Colon (tissue), 2 donors: ENCODE measurements around the gene PLXNA4.

Experiments
- FAIRE-seq: peaks from 2 replicates; lab custom pipeline; 2012; peaks lifted over from hg19 to GRCh38; lab: Jason Lieb, UNC
- donor health status: control.
- donor health status: control.

PLXNA4 gene

DNA sequence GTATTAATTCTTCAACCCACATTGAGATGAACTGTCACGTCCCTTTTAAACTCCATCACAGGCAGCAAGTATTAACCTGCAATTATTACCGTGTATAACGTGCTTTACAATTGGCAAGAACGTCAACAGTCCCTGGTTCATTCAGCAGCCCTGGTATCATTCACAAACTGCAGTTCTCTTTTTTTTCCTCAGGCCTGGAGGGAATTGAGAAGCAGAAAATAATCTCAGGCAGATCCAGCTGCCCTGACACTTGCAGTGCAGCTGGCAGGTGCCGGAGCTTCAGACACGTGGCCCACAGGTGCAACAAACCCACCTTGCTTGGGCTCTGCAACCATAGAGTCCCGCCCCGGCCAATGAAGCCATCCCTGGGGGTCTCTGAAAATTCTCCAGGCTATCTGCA is 137.3 kb downstream of the PLXNA4 start:
- FAIRE-seq, result no peak

DNA sequence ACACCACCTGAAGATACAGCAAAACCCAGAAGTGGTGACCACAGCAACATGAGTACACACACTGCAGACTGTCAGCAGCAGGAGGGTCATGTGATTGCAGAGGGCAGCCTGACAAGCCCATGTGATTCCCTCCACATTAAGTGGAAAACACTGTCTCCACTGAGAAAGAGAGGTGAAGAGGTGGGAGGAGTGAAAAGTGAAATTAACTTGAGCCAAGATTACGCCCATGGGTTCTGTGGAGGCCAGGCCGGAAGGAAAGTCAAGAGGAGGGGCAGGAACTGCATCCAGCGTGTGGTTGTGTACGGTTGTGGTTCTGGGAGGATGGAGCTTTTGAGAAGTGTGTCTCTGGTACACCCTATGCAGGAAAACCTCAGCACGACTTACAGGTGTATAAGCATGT is 138.5 kb downstream of the PLXNA4 start:
- no peak for FAIRE-seq

DNA sequence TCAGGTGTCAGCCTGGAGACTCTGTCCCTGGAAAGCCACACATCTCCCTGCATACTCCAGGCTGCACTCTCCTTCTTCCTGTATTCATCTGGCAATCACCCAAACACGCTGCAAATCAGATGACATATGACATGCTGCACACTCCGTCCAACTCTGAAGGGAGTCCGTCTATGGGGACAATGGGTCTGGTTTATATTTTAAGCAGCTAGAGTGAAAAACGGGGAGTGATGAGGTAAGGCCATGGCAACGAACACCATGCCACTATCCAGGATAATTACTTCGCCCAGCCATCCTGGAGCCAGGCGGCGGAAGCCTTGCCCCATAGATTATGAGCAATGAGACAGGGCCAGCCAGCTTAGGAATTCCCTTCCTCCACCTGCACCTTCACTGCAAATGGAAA is 140.1 kb downstream of the PLXNA4 start:
- FAIRE-seq, result no peak

DNA sequence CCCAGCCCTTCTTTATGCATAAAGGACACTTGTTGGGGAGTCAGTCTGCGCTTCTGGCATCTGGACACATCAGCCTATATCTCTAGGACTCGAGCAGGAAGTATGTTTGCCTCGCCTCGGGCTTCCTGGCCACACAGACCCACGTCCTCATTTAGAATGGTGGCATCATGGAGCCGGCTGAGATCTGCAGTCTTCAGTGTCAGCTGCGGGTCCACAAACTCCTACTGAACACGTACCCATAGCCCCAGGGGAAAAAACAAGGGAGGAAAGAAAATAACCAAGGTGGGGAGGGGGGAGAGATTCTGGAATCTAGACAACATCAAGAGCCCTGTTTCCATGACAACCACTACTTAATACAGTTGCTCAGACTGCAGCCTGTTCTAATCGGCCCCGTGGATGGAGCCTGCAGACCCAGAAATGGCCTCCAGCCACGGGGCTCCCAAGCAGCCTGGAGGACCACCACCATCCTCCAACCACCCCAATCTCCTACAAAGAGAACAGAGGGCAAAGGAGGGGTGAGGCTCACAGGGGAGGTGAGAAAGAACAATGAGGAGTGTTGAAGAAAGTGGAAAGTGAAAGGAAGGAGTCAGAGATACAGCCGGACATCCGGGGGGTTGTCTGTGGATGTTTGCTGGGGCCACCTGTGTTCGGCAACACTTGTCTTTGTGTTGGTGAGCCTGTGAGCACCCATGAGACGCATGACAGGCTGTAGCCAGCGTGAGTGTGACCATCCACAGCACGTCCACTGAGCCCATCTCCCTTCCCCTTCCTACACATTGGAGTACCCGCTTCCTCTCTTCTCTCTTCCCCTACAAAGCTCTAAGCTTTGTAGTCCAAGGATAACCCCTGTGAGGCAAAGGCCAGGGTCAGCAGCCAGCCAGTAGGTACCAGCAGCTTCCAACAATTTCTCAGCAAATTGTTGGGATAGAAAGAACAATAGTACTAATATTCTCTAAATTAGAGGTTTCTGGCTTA is 141.0 kb downstream of the PLXNA4 start:
- no peak for FAIRE-seq

DNA sequence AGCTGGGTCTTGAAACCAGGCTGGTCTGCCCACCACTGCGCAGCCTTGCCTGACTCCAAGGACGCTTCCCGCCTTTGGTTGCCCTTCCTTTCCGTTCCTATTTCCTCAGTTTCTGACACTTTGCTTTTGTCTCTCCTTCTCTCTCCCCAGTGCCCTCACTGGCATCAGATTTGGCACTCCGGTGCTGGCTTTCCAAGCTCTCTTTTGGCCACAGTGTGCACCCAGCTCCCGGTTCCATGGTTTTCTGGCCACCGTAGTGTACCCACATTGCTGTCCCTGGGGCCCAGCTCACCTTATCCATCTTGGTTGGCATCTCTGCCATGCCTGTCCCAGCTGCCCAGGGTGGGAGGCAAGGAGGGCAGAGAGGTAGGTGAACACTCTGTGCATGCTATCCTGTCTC is 142.2 kb downstream of the PLXNA4 start:
- no peak for FAIRE-seq

DNA sequence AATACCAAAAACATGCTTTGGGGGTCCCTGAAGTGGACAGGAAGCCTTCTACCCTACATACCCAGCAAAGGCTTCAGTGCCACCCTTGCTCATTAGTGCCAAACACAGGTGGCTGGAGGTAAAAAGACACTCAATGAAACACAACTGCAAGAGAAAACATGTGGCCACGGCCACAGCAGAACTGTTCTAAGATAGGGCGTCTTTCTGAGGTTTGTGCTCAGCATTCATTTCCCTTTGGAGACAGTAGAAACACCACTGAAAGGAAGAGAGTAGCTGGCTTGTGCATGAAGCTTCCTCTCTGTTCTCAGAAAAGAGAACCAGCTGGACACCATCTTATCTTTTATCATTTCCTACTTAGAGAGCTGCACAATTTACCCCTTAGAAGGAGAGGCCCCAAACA is 143.0 kb downstream of the PLXNA4 start:
- FAIRE-seq, result no peak

DNA sequence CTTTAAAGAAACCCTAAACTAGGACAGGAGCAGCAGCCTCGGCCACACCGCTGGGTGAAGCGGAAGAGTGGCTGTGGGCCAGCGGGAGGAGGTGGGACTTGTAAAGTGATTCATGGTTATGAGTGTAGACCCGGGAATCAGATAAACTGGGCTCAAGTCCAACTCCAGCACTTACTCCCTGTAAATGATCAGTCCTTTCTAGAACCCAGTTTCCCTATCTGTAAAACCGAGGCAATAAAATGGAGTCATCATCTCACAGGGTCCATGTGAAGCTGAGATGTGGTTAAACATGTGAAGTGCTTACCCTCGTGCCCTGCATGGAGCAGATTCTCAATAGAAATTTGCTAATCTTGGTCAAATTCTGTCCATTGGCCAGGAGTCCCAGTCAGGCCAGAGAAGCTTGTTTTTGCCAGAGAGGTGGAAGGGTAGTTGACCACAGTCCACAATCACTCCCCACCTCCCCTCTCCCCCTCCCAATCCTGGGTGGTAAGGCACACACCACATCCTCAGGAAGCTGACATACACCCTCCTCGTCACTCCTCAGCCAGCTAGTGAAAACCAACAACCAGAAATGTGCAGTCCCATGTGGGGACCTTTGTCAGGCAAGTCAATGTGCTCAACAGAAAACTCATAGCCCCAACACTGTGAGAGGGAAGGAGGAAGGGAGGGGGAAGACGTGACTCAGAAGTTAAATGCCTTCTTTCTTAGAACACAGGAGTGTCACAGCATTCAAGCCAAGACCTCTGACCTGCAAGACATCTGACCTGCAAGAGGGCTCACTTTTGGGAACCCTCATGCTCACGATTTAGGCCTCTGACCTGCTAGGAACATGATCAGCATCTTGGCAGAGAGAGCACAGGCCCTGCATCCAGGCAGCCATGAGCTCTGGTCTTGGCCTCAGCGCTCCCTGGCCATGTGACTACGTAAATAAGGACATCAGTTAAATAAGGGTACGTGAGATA is 145.1 kb downstream of the PLXNA4 start:
- FAIRE-seq, result no peak

DNA sequence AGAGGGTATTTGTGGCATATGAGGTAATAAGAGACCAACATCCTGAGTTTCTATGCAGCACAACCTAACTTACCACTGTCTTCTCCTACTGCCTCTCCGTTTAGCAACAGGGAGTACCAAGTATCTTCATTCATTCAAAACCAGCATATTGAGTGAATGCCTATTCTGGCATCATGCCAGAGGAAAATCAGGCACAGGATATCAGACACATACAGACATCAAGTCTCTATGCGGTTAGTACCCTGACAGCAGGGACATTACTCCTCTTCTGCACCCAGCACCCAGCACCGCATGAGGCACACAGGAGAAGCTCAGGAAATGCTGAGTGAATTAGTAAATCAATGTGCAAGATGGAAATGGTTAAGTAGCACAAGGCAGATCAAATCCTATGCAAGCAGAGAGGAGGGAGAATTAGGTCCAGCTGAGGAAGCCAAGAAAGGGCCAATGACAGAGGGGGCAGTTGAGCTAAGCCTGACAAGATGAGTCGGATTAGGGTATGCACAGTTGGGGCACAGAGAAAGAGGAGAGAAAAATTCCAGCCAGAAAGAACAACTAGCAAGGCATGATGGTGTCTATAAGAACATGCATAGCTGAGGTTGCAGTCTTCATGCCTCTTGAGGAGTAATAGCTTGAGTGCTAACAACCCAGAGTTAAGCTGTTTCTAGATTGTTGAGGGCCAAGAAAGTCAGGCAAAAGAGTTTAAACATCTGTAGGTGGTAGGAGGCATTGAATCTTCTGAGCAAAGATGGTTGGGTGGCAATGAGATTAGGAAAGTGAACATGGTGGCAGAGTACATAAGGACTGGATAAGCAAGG is 146.0 kb downstream of the PLXNA4 start:
- FAIRE-seq, result no peak

DNA sequence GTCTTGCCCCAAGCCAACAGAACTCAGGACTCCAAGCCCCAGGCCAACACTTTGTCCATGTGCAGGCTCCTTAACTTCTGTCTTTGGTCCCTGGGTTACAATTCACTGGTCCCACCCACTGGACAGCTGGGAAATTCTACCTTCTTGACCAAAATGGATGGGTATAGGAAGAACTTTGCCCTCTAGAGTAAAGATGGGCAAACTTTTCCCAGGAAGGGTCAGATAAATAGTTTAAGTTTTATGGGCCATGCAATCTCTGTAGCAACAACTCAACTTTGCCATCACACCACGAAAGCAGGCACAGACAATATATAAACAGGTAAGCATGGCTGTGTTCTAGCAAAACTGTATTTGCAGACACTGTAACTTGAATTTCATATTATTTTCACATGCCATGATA is 147.1 kb downstream of the PLXNA4 start:
- FAIRE-seq, result no peak

DNA sequence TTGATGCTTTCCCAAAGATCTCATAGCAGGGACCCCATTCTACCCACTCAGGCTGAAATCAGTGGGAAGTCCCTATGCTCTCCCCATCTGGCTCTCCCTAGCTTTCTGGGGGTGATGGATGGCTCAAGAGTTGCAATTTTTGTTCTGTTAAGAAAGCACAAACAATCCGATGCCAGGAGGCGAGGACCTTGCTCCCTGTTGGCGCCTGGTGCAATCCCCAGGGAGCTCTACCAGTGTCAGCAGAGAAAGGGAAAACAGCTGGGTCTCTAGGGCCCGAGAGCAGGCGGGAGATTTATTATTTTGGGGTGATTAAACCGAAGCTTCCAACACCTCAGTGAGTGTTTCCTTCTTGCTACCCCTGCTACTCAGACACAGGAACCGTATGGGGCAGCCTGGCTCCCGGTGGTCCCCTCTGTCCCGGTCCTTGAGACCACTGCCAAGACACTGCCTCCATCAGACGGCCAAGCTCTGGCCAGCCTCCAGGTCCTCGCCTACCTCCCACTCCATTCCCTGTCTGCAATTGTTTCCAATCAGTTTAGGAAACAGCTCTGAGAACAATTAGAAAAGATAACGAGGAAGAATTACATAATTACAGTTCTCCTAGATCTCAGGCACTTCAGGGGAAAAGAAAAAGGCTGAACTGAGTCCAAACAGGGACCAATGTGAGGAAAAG is 147.9 kb downstream of the PLXNA4 start:
- FAIRE-seq, result no peak

DNA sequence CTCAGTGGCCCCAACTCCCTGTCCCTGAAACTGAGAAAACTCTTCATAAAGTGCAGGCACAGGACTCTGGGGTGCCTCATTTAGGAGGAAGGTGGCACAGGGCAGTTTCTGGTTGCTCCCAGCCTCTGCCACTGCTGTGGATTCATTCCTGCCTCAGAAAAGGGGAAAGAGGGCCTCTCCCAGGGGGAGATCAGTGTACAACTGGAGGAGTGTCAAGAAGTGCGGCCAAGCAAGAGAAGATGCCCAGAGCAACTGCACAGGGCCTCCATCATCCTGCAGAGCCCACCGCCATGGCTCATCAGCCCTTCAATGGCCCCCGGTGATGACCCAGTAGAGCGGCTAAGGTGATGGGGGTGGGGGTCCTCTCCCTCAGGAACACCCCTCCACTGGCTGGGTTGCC is 150.3 kb downstream of the PLXNA4 start:
- no peak for FAIRE-seq

DNA sequence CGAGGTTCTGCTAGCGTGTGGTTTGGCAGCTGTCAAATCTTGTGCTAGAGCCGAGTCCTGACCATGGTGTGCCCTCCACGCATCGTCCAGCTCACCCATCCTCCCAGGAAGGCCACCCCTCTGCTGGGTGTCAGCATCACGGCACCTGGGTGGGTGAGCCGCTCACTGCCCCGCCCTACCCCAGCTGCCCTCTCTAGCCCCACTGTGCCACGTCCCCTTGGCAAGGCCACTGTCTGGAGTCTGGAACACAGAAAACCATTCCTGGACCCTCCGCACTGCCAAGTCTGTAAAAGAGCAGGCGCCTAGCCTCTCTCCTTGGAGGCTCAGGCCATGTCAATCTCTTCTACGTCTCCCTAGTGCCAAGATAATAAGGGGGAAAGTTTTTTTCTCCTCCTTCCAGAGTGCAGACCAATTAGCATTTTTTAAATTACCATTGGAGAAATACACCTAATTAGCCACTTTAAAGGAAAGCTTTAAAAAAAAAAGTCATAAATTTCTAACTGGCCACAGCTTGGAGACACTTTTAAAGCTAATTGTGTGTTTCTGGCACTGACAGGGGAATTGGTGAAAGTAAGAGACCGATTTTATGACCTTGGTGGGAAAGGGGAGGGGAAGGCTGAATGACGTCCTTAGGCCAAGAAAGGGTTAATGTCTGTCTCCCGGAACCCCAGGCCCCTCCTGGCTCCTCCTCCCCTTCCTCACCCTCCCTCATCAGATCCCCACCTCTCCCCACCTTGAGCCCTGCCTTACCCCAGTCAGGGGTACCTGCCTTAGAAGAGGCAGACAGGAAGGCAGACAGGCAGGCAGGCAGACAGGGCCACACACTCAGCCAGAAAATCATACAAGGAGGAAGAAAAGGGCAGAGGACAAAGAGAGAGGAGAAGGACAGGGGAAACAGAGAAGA is 151.2 kb downstream of the PLXNA4 start:
- FAIRE-seq, result no peak

DNA sequence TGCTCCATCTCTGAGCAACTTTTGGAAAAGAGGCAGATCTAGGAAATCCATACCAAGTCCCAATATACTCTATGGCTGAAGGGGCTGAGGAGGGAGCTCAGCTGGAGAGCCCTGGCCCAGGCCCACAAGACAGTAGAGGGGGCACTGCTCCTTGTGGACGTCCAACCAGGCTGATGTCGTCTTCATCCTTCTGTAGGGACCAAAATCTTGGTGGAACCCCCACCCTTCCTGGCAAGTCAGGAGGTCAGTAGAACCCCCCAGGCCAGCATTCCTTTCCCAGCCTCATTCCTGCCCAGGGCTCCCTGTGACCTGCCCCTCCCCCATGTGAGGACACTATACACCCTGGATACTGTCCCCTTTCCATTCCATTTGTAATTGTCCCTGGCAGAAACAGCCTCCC is 152.0 kb downstream of the PLXNA4 start:
- no peak for FAIRE-seq

DNA sequence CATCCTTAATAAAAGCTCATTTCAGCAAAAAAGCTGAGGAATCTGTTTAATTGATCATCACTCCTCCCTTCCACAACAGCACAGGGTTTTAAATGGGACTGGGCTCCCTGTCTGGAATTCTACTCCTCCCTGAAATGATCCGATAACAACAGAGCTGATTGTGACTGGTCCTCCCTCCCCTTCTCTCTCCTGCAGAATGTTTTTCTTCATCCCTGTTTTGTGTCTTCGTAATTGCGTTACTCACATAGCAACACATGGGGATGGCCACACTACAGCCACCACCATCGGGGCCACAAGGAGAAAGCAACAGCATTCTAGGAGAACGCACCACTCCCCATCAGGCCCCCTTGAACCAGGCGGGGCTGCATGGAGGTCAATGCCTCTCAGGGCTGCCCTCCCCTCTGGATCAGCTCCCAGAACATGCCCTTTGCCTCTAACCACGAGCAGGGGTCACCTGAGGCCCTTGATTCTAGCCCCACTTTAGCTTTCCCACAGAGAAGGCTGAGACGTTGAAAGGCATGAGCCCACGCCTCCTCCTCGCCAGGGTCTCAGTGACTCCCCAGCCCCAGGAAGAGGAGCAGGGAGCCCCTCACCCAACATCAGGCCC is 152.6 kb downstream of the PLXNA4 start:
- no peak for FAIRE-seq

DNA sequence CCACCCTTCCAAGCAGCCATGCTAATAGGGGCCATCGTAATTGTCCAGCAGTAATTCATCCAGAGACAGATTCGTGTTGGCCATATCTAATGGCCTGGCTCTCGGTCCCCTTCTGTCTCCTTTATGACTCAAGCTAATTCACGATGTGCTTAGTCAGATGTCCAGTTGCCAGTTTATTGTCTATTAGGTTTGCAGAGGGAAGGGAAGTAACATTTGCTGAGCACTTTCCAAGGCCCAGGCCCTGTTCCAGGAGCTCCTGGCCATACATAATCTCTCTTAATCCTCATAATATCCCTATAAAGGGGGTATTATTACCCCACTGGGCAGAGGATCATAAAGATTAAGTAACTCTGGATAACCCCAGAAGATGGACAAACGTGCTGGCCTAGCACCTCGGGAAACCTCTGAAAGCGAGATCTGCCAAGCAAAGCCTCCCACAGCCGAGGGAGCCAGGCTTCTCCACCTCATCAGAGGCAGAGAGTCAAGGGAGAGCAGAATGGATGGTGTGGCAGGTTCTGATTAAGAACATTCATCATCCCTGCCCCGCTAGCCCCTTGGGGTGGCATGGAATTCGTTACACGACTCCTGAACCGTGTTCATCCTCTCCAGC is 153.7 kb downstream of the PLXNA4 start:
- no peak for FAIRE-seq

DNA sequence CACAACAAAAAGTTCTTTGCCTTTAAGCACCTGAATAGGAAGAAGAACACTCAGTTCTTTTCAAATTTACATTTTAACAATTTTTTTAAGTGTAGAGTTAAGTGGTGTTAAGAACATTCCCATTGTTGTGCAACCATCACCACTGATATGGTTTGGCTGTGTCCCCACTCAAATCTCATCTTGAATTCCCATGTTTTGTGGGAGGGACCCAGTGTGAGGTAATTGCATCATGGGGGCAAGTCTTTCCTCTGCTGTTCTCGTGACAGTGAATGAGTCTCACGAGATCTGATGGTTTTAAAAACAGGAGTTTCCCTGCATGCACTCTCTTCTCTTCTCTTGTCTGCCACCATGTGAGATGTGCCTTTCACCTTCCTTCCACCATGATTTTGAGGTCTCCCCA is 155.7 kb downstream of the PLXNA4 start:
- no peak for FAIRE-seq

DNA sequence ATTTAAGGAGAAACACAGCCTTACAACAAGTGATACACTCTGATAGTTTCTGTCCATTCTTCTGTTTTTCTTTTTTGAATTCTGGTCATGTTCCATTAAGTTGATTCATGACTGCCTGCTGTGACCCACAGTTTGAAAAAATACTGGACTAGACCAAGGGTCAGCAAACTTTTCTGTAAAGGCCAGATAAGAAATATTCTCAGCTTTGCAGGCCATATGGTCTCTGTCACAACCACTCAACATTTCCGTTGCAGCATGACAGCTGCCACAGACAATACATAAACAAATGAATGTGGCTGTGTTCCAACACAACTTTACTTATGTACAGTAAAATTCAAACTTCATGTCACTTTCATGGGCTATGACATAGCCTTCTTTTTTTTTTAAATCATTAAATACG is 156.7 kb downstream of the PLXNA4 start:
- FAIRE-seq, result no peak

DNA sequence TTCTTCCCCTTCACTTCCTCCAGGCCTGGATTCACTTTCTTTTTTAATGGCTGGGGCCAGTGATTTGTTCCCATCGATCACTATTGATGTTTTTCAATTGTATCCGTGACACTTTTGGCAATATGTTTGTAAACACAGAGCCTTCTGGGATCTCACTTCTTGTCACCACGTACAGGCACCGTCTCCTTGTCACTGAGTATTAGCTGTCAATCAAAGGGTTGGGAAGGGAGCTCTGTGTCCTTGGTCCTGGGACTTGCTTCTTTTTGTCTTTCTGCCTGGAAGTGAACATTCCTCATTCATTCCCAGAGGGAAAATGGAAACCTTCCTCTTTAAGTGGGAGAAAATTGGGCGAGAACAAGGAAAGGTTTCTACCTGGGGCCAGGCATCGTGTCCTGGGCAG is 157.4 kb downstream of the PLXNA4 start:
- FAIRE-seq, result no peak

DNA sequence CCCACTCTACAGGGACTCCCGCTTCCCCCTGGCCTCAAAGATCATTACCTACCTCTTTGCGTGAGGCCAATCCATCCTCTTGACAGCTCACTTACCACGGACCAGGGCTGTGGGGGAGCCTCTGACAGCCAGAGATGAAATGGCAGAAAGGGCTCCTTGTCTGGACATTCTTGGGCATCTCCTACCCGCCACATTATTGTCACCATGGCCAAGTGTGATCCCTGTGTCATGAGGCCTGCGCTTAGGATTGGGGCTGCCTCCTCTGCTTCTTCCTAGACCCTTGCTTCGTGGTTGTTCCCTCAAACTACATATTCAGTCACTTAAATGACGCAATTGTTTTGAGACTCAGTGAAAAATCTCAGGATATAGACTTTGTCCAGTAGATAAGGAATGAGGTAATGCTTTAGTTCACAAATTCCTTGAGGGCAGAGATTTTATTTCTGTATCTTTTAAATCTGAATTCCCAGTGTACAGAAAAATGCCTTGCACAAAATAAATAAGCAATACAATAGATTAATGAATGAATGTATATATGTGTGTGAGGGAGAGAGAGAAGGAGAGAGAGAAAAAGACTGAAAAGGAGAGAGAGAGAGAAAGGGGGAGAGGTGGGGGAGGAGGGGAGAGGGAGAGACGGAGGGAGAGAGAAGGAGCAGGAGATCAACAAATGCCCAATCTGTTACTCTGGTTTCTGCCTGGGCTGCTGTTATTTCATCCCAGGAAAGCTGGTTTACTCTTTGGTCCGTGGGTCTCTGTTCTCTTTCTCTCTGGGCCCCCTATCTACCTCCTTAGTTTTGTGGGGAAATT is 159.0 kb downstream of the PLXNA4 start:
- no peak for FAIRE-seq
